ENCODE measurements around the gene INAFM1. TPM values are rescaled to one million over a fixed set of nuclear protein-coding genes. Genes with fewer than 3 reads are reported as not detected.

Gene INAFM1
- total RNA-seq, 3 donors from 2014 or later (not counting 1 experiment from before 2014, with no cell fraction given) = 9.1 to 10.3 (median 9.5) TPM

- H3K4me1 Mint-ChIP-seq = peaks cover 0 to 2% of the 10 kb centered on the region in 2 donors
- H3K4me3 Mint-ChIP-seq = no peak overlapping the region
- H3K36me3 Mint-ChIP-seq = no peaks in the 10 kb centered on the region
- 82% methylated on average over 1 of the region's 2 CpGs for WGBS (ENCODE audit: insufficient coverage)
- H3K4me1 ChIP-seq (ENCODE audit: control insufficient read depth, insufficient read depth, low read length) = peaks cover 5% of the 10 kb centered on the region
- H3K27ac Mint-ChIP-seq = no peak overlapping the region
- no peaks in the 10 kb centered on the region for H3K9me3 ChIP-seq (ENCODE audit: control insufficient read depth, insufficient read depth, low read length)
- TF ChIP-seq CTCF (IDR thresholded peaks at IDR 0.05) = no peak
- no peak for DNase-seq
- no peak for ATAC-seq
- no peak overlapping the region for H3K27ac ChIP-seq (ENCODE audit: low read length)
- H3K9me3 Mint-ChIP-seq = no peaks in the 10 kb centered on the region
- H3K27me3 Mint-ChIP-seq (ENCODE audit: low read depth in 2 of 2) = peaks cover 20 to 34% of the 10 kb centered on the region in 2 donors
- no peak overlapping the region for H3K4me3 ChIP-seq (ENCODE audit: low read length)
- H3K36me3 ChIP-seq (ENCODE audit: control insufficient read depth, insufficient read depth, low read length) = no peaks in the 10 kb centered on the region
- H3K27me3 ChIP-seq (ENCODE audit: control insufficient read depth, insufficient read depth, low read length) = no peaks in the 10 kb centered on the region
- intact Hi-C loops (cut with micrococcal nuclease) = no loop called here
Observed at GRCh38 chr19:47310323-47310722, 35.6 kb downstream of the INAFM1 start.

GRCh38 chr19:47310819-47311218 lies 36.1 kb downstream of the INAFM1 start:
- Histone ChIP-seq H3K4me1 (ENCODE audit: control insufficient read depth, insufficient read depth, low read length) (peaks cover 3% of the 10 kb centered on the region), H3K4me3 (ENCODE audit: low read length) (no peak overlapping the region), H3K9me3 (ENCODE audit: control insufficient read depth, insufficient read depth, low read length) (no peaks in the 10 kb centered on the region), H3K36me3 (ENCODE audit: control insufficient read depth, insufficient read depth, low read length) (no peaks in the 10 kb centered on the region), H3K27me3 (ENCODE audit: control insufficient read depth, insufficient read depth, low read length) (no peaks in the 10 kb centered on the region), H3K27ac (ENCODE audit: low read length) (no peak overlapping the region)
- DNase-seq (no peak), ATAC-seq (no peak)
- TF ChIP-seq CTCF (IDR thresholded peaks at IDR 0.05) = no peak
- H3K27me3 Mint-ChIP-seq (ENCODE audit: low read depth in 2 of 2) = peaks cover 21 to 31% of the 10 kb centered on the region in 2 donors
- no peaks in the 10 kb centered on the region for H3K4me1 Mint-ChIP-seq
- no peak overlapping the region for H3K27ac Mint-ChIP-seq
- H3K36me3 Mint-ChIP-seq = no peaks in the 10 kb centered on the region
- WGBS (ENCODE audit: insufficient coverage) = 41% methylated on average over 5 of the region's 5 CpGs
- no peaks in the 10 kb centered on the region for H3K9me3 Mint-ChIP-seq
- intact Hi-C loops (cut with micrococcal nuclease) = no loop called here
- H3K4me3 Mint-ChIP-seq = no peak overlapping the region

GRCh38 chr19:47312366-47313006 lies 37.8 kb downstream of the INAFM1 start:
- Histone ChIP-seq H3K4me3 (ENCODE audit: low read length) (no peak overlapping the region), H3K36me3 (ENCODE audit: control insufficient read depth, insufficient read depth, low read length) (no peaks in the 10 kb centered on the region), H3K27ac (ENCODE audit: low read length) (no peak overlapping the region), H3K27me3 (ENCODE audit: control insufficient read depth, insufficient read depth, low read length) (no peaks in the 10 kb centered on the region), H3K4me1 (ENCODE audit: control insufficient read depth, insufficient read depth, low read length) (peaks cover 3% of the 10 kb centered on the region), H3K9me3 (ENCODE audit: control insufficient read depth, insufficient read depth, low read length) (no peaks in the 10 kb centered on the region)
- DNase-seq (no peak), ATAC-seq (no peak)
- WGBS (ENCODE audit: insufficient coverage) = 97% methylated on average over 4 of the region's 5 CpGs
- Mint-ChIP-seq H3K36me3 (no peaks in the 10 kb centered on the region), H3K4me1 (no peaks in the 10 kb centered on the region), H3K27me3 (ENCODE audit: low read depth in 2 of 2) (peaks cover 19% of the 10 kb centered on the region in 2 donors), H3K9me3 (no peaks in the 10 kb centered on the region), H3K4me3 (no peak overlapping the region), H3K27ac (no peak overlapping the region)
- intact Hi-C loops (cut with micrococcal nuclease) = no loop called here
- TF ChIP-seq CTCF (IDR thresholded peaks at IDR 0.05) = no peak

GRCh38 chr19:47313754-47314295 lies 39.1 kb downstream of the INAFM1 start:
- 89% methylated on average over 9 of the region's 10 CpGs for WGBS (ENCODE audit: insufficient coverage)
- Histone ChIP-seq H3K9me3 (ENCODE audit: control insufficient read depth, insufficient read depth, low read length) (no peaks in the 10 kb centered on the region), H3K27me3 (ENCODE audit: control insufficient read depth, insufficient read depth, low read length) (no peaks in the 10 kb centered on the region), H3K27ac (ENCODE audit: low read length) (no peak overlapping the region), H3K36me3 (ENCODE audit: control insufficient read depth, insufficient read depth, low read length) (no peaks in the 10 kb centered on the region), H3K4me3 (ENCODE audit: low read length) (no peak overlapping the region), H3K4me1 (ENCODE audit: control insufficient read depth, insufficient read depth, low read length) (peaks cover 3% of the 10 kb centered on the region)
- Mint-ChIP-seq H3K4me1 (no peaks in the 10 kb centered on the region), H3K36me3 (no peaks in the 10 kb centered on the region), H3K27ac (no peak overlapping the region), H3K27me3 (ENCODE audit: low read depth in 2 of 2) (peaks cover 19% of the 10 kb centered on the region in 2 donors), H3K4me3 (no peak overlapping the region), H3K9me3 (no peaks in the 10 kb centered on the region)
- intact Hi-C loops (cut with micrococcal nuclease) = no loop called here
- ATAC-seq = no peak
- TF ChIP-seq CTCF (IDR thresholded peaks at IDR 0.05) = no peak
- no peak for DNase-seq
